Heart left ventricle (tissue), 16 donors: ENCODE data around the gene TMEM9. TPM values are rescaled to one million over a fixed set of nuclear protein-coding genes. Genes with fewer than 3 reads are reported as not detected.

Experiments used
- ATAC-seq, 4 donors: fragments of 200-7000 bp; cut with Tn5 transposase; one replicate each; pipeline ENCODE4 v1.9.1; 2020 to 2022; ENCODE audit warnings: moderate library complexity in 4 of 4, mild to moderate bottlenecking in 3 of 4, moderate number of reproducible peaks in 1 of 4
- DNase-seq, 5 donors: peaks; one replicate each; pipeline ENCODE4 v3.0.0-alpha.2; 2020
- H3K27ac ChIP-seq, 12 donors: fragments of 200-600 bp; sonication (generic) in 4 of 12; one replicate each; pipeline versions ENCODE4 v1.5.0 to v1.8.0; 2016 to 2022; ENCODE audit warnings: mild to moderate bottlenecking in 2 of 12
- H3K27me3 ChIP-seq, 9 donors: fragments of 200-600 bp; sonication (generic) in 2 of 9; one replicate each; pipeline versions ENCODE4 v1.5.1 to v1.8.0; 2016 to 2022; ENCODE audit warnings: mild to moderate bottlenecking in 3 of 9
- H3K36me3 ChIP-seq, 9 donors: fragments of 200-600 bp; sonication (generic) in 2 of 9; one replicate each; pipeline versions ENCODE4 v1.5.0 to v1.8.0; 2018 to 2022; ENCODE audit warnings: mild to moderate bottlenecking in 2 of 9
- H3K4me1 ChIP-seq, 12 donors: fragments of 200-600 bp; sonication (generic) in 4 of 12; one replicate each; pipeline versions ENCODE4 v1.5.0 to v1.8.0; 2016 to 2022; ENCODE audit warnings: mild to moderate bottlenecking in 3 of 12
- H3K4me3 ChIP-seq, 12 donors: fragments of 200-600 bp; sonication (generic) in 4 of 12; one replicate each; pipeline versions ENCODE4 v1.5.0 to v1.8.0; 2017 to 2022; ENCODE audit warnings: mild to moderate bottlenecking in 9 of 12, moderate library complexity in 4 of 12
- H3K9me3 ChIP-seq, 12 donors: fragments of 200-600 bp; sonication (generic) in 4 of 12; one replicate each; pipeline versions ENCODE4 v1.5.0 to v1.8.0; 2016 to 2022; ENCODE audit warnings: mild to moderate bottlenecking in 1 of 12
- CTCF ChIP-seq, 12 donors: fragments of 200-600 bp; sonication (generic) in 4 of 12; IDR thresholded peaks; one replicate each; pipeline versions ENCODE4 v1.5.0 to v1.8.0; 2018 to 2022; ENCODE audit warnings: antibody characterized with exemption in 12 of 12, mild to moderate bottlenecking in 5 of 12
- POLR2A ChIP-seq, 2 donors: fragments of 450-650 bp; IDR thresholded peaks; one replicate each; pipeline ENCODE4 v1.6.1; 2017; ENCODE audit warnings: antibody characterized with exemption in 2 of 2, mild to moderate bottlenecking in 2 of 2, moderate library complexity in 2 of 2
- WGBS, 4 donors: extraction: QIAGEN DNeasy Blood & Tissue Kit in 2 of 4; methylation state at CpG; one replicate each; pipeline versions ENCODE4 v1.1.5 to v1.1.7; 2013 to 2018; 5-methylcytosine and 5-hydroxymethylcytosine counted together
- intact Hi-C, 10 donors: fragments of 100-400 bp; cut with DNase I; formaldehyde crosslinking; loops; one replicate each; pipeline versions ENCODE4 v1.11.1 to v1.14.2; 2022
- polyA plus RNA-seq, 2 donors: library from polyadenylated mRNA; stranded (reverse); fragments of 200-250 nt; gene quantifications; one replicate each; pipeline ENCODE4 v1.2.3, GENCODE V29; 2013
- total RNA-seq, 9 donors: library from RNA; depleted of rRNA in 2 of 9; stranded (reverse); fragments of >200 nt in 2 of 9; fragmentation: NEBNext Ultra II Directional in 3 of 9; extraction: Animal tissue kit (Norgen Biotek cat#: 25700) in 3 of 9; gene quantifications; one replicate each; pipeline versions ENCODE4 v1.1.0 to v1.2.4, GENCODE V29; 2016 to 2023
- donor health status: ischemic (EF 13 %, LVEDD 7.1; RV severe dilation, severe dysfunction).
- donor health status: healthy with polysubstance abuse.
- donor health status: DM: no; HTN: yes; CAD: no.
- donor health status: DM: no; HTN: no; CAD: no.
- donor health status: ischemic (EF 25% LVEDD 6.9; RV normal size, moderate dysfunction).
- donor health status: ischemic (EF 25% LVEDD 5.7; RV mildly dilated, moderate dysfunction).
- donor health status: healthy.
- donor health status: DM: yes; HTN: yes; CAD: no.
- donor health status: ischemic (EF 35%, LVEDD 5.7; RV mildly dilated, moderate dysfunction).
- donor health status: nonischemic (EF 11% LVEDD 7.7; RV severe dilation, severe dysfunction).
- donor health status: DM: yes; HTN: yes; CAD: no.
- donor health status: PGD.
- donor health status: ischemic (EF 29% LVEDD 5.4; RV normal size, mild dysfunction).
- donor health status: nonischemic (EF 23%, LVEDD 6.1; RV moderate dilation, normal function).

Gene TMEM9
- total and polyA plus RNA-seq, 11 donors = 22.4 to 42.9 (median 29.3) TPM

DNA sequence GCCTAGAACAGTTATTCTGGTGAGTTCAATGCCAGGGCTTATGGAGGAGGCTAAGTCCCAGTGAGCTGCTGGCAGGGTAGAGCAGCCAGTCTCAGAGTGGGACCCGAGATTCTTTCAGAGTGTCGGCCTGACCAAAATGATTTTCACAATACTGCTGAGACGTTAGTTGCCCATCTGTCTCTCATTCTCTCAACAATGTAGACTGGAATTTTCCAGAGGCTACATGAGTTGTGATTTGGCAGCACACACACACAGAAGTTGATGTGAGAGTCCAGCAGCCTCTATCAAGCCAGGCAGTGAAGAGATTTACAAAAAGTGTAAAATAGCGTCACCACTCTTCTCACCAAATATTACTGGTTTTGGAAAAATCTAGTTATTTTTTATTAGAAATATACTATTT lies 63.7 kb downstream of the TMEM9 start:
- H3K4me1 ChIP-seq = no peaks in the 10 kb centered on the region
- peaks cover 0 to 10% (median 0%) of the 10 kb centered on the region in 9 donors for H3K27me3 ChIP-seq
- ATAC-seq (no peak), DNase-seq (no peak)
- no peaks in the 10 kb centered on the region for H3K36me3 ChIP-seq
- H3K4me3 ChIP-seq = no peak overlapping the region
- H3K27ac ChIP-seq = no peak overlapping the region
- 82 to 90% (median 87%) methylated on average over 4 of the region's 4 CpGs for WGBS, 4 donors
- intact Hi-C loops = no loop called here
- H3K9me3 ChIP-seq = no peaks in the 10 kb centered on the region
- TF ChIP-seq CTCF (IDR thresholded peaks at IDR 0.05) (no peak), POLR2A (IDR thresholded peaks at IDR 0.05) (no peak)

- TF ChIP-seq POLR2A (IDR thresholded peaks at IDR 0.05) = no peak
- TF ChIP-seq CTCF (IDR thresholded peaks at IDR 0.05) = no peak
- H3K4me1 ChIP-seq = peaks cover 0 to 3% (median 0%) of the 10 kb centered on the region in 12 donors
- H3K9me3 ChIP-seq = no peaks in the 10 kb centered on the region
- intact Hi-C loops = loop anchor here in 4 of 10 donors (5.0 to 10.0 kb wide), 3 partner anchors 115 to 135 kb away; no protein-coding TSS in a partner anchor
- no peak for DNase-seq
- no peak overlapping the region for H3K27ac ChIP-seq
- no peak overlapping the region for H3K4me3 ChIP-seq
- 84 to 91% (median 85%) methylated on average over 5 of the region's 5 CpGs for WGBS, 4 donors
- H3K36me3 ChIP-seq = no peaks in the 10 kb centered on the region
- ATAC-seq = no peak
- H3K27me3 ChIP-seq = peaks cover 0 to 10% (median 0%) of the 10 kb centered on the region in 9 donors
Observed at GRCh38 chr1:201089596-201089995, 64.7 kb downstream of the TMEM9 start.

GRCh38 chr1:201088901-201089525 lies 65.3 kb downstream of the TMEM9 start:
- H3K36me3 ChIP-seq = no peaks in the 10 kb centered on the region
- TF ChIP-seq POLR2A (IDR thresholded peaks at IDR 0.05) (no peak), CTCF (IDR thresholded peaks at IDR 0.05) (no peak)
- intact Hi-C loops = loop anchor here in 4 of 10 donors (5.0 to 10.0 kb wide), 3 partner anchors 116 to 136 kb away; no protein-coding TSS in a partner anchor
- no peak overlapping the region for H3K27ac ChIP-seq
- ATAC-seq = no peak
- H3K27me3 ChIP-seq = peaks cover 0 to 10% (median 0%) of the 10 kb centered on the region in 9 donors
- 91 to 94% (median 92%) methylated on average over 18 to 19 of the region's 19 CpGs for WGBS, 4 donors
- no peak for DNase-seq
- no peaks in the 10 kb centered on the region for H3K9me3 ChIP-seq
- peaks cover 0 to 6% (median 0%) of the 10 kb centered on the region in 12 donors for H3K4me1 ChIP-seq
- H3K4me3 ChIP-seq = no peak overlapping the region

- Histone ChIP-seq H3K27me3 (peaks cover 0 to 10% (median 0%) of the 10 kb centered on the region in 9 donors), H3K27ac (no peak overlapping the region), H3K36me3 (no peaks in the 10 kb centered on the region), H3K4me3 (no peak overlapping the region), H3K9me3 (no peaks in the 10 kb centered on the region), H3K4me1 (peaks cover 0 to 6% (median 0%) of the 10 kb centered on the region in 12 donors)
- WGBS, 4 donors = 81 to 90% (median 86%) methylated on average over 4 of the region's 4 CpGs
- no peak for ATAC-seq
- intact Hi-C loops = loop anchor here in 4 of 10 donors (5.0 to 10.0 kb wide), 3 partner anchors 116 to 136 kb away; no protein-coding TSS in a partner anchor
- no peak for DNase-seq
- TF ChIP-seq POLR2A (IDR thresholded peaks at IDR 0.05) = no peak
Observed at GRCh38 chr1:201088395-201088794, 65.9 kb downstream of the TMEM9 start.
